A673 (cell line): ENCODE data around the gene CCSAP. TPM values are rescaled to one million over a fixed set of nuclear protein-coding genes. Genes with fewer than 3 reads are reported as not detected.

Experiments
- BruUV-seq: library from RNA; stranded (reverse); fragments of 400-500 nt; replicated peaks from 2 replicates; lab custom pipeline; 2021; lab: Mats Ljungman, UMichigan
- CTCF ChIA-PET: fragments of 300-600 bp; sonication (Branson Sonifier 250); formaldehyde crosslinking; loops from one replicate; lab custom pipeline; 2022; ENCODE audit warnings: antibody characterized with exemption; lab: Charles Lee
- POLR2A ChIA-PET: fragments of 300-600 bp; sonication (Branson Sonifier 250); formaldehyde crosslinking; loops from one replicate; lab custom pipeline; 2022; ENCODE audit warnings: antibody characterized with exemption; ENCODE audit not compliant: low non-redundant PET; lab: Charles Lee
- DNase-seq: peaks from one replicate; pipeline ENCODE4 v3.0.0-alpha.2; 2015; ENCODE audit warnings: low spot score
- H3K27ac ChIP-seq: fragments of 200-600 bp; sonication (generic); 2 replicates; pipeline ENCODE4 v1.5.1; 2016; ENCODE audit warnings: mixed run types, low read depth, mild to moderate bottlenecking, mixed read lengths, antibody characterized with exemption, low read length; ENCODE audit not compliant: poor library complexity, severe bottlenecking
- H3K27me3 ChIP-seq: fragments of 200-600 bp; sonication (generic); replicated peaks from 2 replicates; pipeline ENCODE4 v1.6.1; 2017; ENCODE audit warnings: mixed run types, low read depth, mild to moderate bottlenecking, mixed read lengths, antibody characterized with exemption, low read length; ENCODE audit not compliant: insufficient read depth, poor library complexity
- H3K36me3 ChIP-seq: fragments of 200-600 bp; sonication (generic); 2 replicates; pipeline ENCODE4 v1.6.1; 2016; ENCODE audit warnings: mixed run types, mild to moderate bottlenecking, mixed read lengths, antibody characterized with exemption, low read length; ENCODE audit not compliant: insufficient read depth, poor library complexity, severe bottlenecking
- H3K4me1 ChIP-seq: fragments of 200-600 bp; sonication (generic); 2 replicates; pipeline ENCODE4 v1.6.1; 2017; ENCODE audit warnings: mixed run types, mild to moderate bottlenecking, mixed read lengths, antibody characterized with exemption, low read length; ENCODE audit not compliant: insufficient read depth, poor library complexity, severe bottlenecking
- H3K4me3 ChIP-seq: fragments of 200-600 bp; sonication (generic); 2 replicates; pipeline ENCODE4 v1.5.1; 2016; ENCODE audit warnings: low read depth, mixed run types, mild to moderate bottlenecking, mixed read lengths, low read length; ENCODE audit not compliant: poor library complexity, severe bottlenecking
- H3K9me3 ChIP-seq: fragments of 200-600 bp; sonication (generic); 2 replicates; pipeline ENCODE4 v1.6.1; 2016; ENCODE audit warnings: mixed run types, low read depth, mild to moderate bottlenecking, mixed read lengths, antibody characterized with exemption, low read length; ENCODE audit not compliant: poor library complexity, severe bottlenecking
- EZH2 ChIP-seq: fragments of 200-600 bp; sonication (generic); IDR thresholded peaks from 2 replicates; pipeline ENCODE4 v1.6.1; 2017; ENCODE audit warnings: borderline replicate concordance, low read depth, mild to moderate bottlenecking, mixed read lengths, antibody characterized with exemption, low read length; ENCODE audit not compliant: poor library complexity, severe bottlenecking
- intact Hi-C: fragments of 100-400 bp; cut with micrococcal nuclease; formaldehyde crosslinking; loops from one replicate; pipeline ENCODE4 v1.10.0; 2022; ENCODE audit not compliant: unreplicated experiment
- total RNA-seq: library from RNA; stranded (reverse); gene quantifications from 2 replicates; pipeline ENCODE4 v1.2.3, GENCODE V29; 2021
- TF ChIP-seq, protein P1 (sequence below): fragments of 300-800, 200-600 bp; sonication (generic); conservative IDR thresholded peaks from 2 replicates; pipeline ENCODE4 v1.5.1; 2017; ENCODE audit warnings: low read depth, mild to moderate bottlenecking, antibody characterized with exemption, low read length, moderate library complexity, mixed read lengths

CCSAP gene
- total RNA-seq, 1 experiment from 2014 or later, result 11.7 TPM

DNA sequence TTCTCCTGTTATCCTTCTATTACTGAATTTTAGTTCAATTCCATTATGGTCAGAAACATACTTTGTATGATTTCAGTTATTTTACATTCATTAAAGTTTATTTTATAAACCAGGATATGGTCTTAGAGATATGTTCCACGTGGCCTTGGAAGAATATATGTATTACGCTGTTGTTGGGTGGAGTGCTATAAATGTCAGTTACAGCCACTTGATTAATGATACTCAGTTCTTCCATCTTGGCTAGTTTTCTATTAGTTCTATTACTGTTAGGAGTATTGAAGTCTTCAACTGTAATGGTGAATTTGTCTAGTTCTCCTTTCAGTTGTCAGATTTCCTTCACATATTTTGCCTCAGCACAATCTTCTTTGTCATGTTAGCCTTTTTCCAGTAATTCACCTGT is 26.7 kb downstream of the CCSAP start:
- no peak for DNase-seq
- no peak overlapping the region for H3K4me3 ChIP-seq
- no peak overlapping the region for H3K27ac ChIP-seq
- H3K36me3 ChIP-seq, result peaks cover 2% of the 10 kb centered on the region
- CTCF ChIA-PET, result no interaction called here
- no TSS peak for BruUV-seq
- POLR2A ChIA-PET, result no interaction called here
- no peaks in the 10 kb centered on the region for H3K27me3 ChIP-seq
- H3K4me1 ChIP-seq, result no peaks in the 10 kb centered on the region
- intact Hi-C loops, result no loop called here
- H3K9me3 ChIP-seq, result no peaks in the 10 kb centered on the region
- TF ChIP-seq, protein P1, sequence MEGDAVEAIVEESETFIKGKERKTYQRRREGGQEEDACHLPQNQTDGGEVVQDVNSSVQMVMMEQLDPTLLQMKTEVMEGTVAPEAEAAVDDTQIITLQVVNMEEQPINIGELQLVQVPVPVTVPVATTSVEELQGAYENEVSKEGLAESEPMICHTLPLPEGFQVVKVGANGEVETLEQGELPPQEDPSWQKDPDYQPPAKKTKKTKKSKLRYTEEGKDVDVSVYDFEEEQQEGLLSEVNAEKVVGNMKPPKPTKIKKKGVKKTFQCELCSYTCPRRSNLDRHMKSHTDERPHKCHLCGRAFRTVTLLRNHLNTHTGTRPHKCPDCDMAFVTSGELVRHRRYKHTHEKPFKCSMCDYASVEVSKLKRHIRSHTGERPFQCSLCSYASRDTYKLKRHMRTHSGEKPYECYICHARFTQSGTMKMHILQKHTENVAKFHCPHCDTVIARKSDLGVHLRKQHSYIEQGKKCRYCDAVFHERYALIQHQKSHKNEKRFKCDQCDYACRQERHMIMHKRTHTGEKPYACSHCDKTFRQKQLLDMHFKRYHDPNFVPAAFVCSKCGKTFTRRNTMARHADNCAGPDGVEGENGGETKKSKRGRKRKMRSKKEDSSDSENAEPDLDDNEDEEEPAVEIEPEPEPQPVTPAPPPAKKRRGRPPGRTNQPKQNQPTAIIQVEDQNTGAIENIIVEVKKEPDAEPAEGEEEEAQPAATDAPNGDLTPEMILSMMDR, result no peak
- no peak for TF ChIP-seq EZH2

DNA sequence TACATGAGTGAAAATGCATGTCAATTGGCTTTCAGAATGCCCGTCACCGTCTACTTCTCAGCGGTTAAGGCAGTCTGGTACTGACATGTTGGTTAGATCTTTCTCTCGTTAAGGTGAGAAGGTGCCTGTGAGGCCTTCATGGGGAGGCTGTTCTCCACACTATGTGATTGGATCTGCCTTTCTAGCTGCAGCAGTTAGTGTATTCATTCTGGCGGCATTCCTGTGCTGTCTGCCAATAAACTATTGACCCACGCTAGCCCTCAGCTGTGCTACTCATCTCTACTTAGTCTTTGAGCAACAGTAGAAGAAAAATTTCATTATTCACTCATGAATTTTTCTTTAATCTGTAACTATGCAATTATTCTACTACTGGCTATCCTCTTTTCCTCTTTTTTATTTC is 32.0 kb downstream of the CCSAP start:
- H3K4me1 ChIP-seq, result no peaks in the 10 kb centered on the region
- intact Hi-C loops, result no loop called here
- no peaks in the 10 kb centered on the region for H3K36me3 ChIP-seq
- TF ChIP-seq, protein P1, result no peak
- no peak for TF ChIP-seq EZH2
- no TSS peak for BruUV-seq
- POLR2A ChIA-PET, result no interaction called here
- DNase-seq, result no peak
- CTCF ChIA-PET, result no interaction called here
- H3K4me3 ChIP-seq, result no peak overlapping the region
- no peaks in the 10 kb centered on the region for H3K9me3 ChIP-seq
- no peaks in the 10 kb centered on the region for H3K27me3 ChIP-seq
- H3K27ac ChIP-seq, result no peak overlapping the region

DNA sequence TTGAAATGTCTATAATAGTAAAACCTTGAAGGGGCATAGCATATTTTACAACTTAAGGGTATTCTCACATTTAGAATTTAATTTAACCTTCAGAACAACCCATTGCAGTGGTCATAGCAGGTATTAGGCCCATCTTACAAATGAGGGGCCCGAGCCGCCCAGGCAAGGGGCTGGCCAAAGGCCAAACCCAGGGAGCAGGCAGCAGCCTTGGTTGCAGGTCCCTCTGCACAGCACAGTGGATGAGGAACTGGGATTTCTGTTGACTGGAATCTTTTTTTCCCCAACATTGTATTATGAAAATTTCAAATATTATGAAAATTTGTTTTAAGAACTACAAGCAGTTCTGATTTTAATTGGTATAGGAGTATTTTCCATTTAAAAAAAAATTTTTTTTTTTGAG is 33.2 kb downstream of the CCSAP start:
- POLR2A ChIA-PET, result interaction anchor here (0.7 kb wide), 1 partner anchor 8 kb away, joined by 4 read pairs; no protein-coding TSS in a partner anchor
- H3K27ac ChIP-seq, result no peak overlapping the region

More for the DNA sequence above, 33.2 kb downstream of the CCSAP start:
- Histone ChIP-seq H3K9me3 (no peaks in the 10 kb centered on the region), H3K36me3 (no peaks in the 10 kb centered on the region), H3K4me1 (peaks cover 8% of the 10 kb centered on the region), H3K27me3 (no peaks in the 10 kb centered on the region), H3K4me3 (no peak overlapping the region)
- TF ChIP-seq, protein P1, result no peak
- TF ChIP-seq EZH2, result no peak
- CTCF ChIA-PET, result no interaction called here
- BruUV-seq, result no TSS peak
- no peak for DNase-seq
- intact Hi-C loops, result no loop called here
